Activated CD8-positive, alpha-beta memory T cell treated with anti-CD3 and anti-CD28 coated beads, Interleukin-2, amount 10 ng/mL, durations not matched to agents 7 days and 5 days (primary cell): Measurements from ENCODE around the gene PYGB. TPM values are rescaled to one million over a fixed set of nuclear protein-coding genes. Genes with fewer than 3 reads are reported as not detected.
"Not testable (repeated sequence)": the region's sequence is repeated elsewhere in the genome, so short reads cannot be mapped to it uniquely, and the experiment has no call there.

Experiments
- ATAC-seq: fragments of 150-1000 bp; cut with Tn5 transposase; one replicate; pipeline ENCODE4 v1.10.0; 2021; ENCODE audit warnings: moderate library complexity
- CTCF ChIA-PET: fragments of 350-600 bp; sonication (Branson Sonifier 250); formaldehyde crosslinking; loops from one replicate; lab custom pipeline; 2021; ENCODE audit warnings: antibody characterized with exemption; lab: Charles Lee
- DNase-seq: peaks from one replicate; pipeline ENCODE4 v3.0.0-alpha.2; 2020
- H3K27ac Mint-ChIP-seq: one replicate; pipeline ENCODE4 v1.8.0; 2021; ENCODE audit warnings: mild to moderate bottlenecking, mixed read lengths
- H3K27me3 Mint-ChIP-seq: one replicate; pipeline ENCODE4 v1.8.0; 2021; ENCODE audit warnings: mixed read lengths
- H3K36me3 Mint-ChIP-seq: one replicate; pipeline ENCODE4 v1.8.0; 2021; ENCODE audit warnings: mild to moderate bottlenecking, mixed read lengths
- H3K4me1 Mint-ChIP-seq: one replicate; pipeline ENCODE4 v1.8.0; 2021; ENCODE audit warnings: mixed read lengths
- H3K4me3 Mint-ChIP-seq: one replicate; pipeline ENCODE4 v1.8.0; 2021; ENCODE audit warnings: mild to moderate bottlenecking, moderate library complexity, mixed read lengths
- H3K9me3 Mint-ChIP-seq: one replicate; pipeline ENCODE4 v1.8.0; 2022; ENCODE audit warnings: low read depth, mixed read lengths
- total RNA-seq, 2 experiments: library from RNA; stranded (reverse); gene quantifications; one replicate each; pipeline ENCODE4 v1.2.3, GENCODE V29; 2021

Gene PYGB
- total RNA-seq, 2 experiments from 2014 or later = 28.4 to 36.8 TPM

DNA sequence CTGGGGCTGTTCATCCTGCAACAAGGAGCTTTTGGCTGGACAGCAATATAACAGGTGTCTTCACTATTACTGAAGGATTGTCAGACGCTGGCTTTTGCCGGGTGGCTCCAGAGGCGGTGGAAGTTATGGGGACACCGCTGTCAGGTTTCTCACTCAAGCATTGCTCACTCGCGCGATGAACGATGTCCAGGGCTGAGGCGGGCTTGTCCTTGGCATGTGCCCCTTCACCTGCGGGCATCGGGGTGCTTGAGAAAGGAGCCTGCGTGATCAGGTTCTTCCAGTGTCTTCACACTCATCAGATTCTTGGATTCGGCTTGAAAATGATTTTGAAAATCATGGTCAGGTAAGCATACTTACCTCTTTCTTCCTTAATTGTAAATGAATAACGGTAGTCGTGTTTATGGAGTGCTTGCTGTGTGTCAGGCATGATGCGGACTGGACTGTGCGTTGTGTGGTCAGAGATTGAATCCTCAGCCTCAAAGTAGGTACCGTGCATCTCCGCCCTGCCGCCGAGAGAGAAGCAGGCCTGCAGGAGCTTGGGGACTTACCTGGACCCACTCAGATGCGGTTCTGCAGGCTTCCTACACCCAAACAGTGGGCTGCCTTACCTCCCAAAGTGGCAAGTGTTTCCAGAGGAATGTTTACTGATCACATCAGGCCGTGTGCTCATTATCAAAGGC is 18.3 kb upstream of the PYGB start:
- Mint-ChIP-seq H3K27ac (no peak overlapping the region), H3K36me3 (no peaks in the 10 kb centered on the region), H3K27me3 (no peaks in the 10 kb centered on the region), H3K4me3 (no peak overlapping the region), H3K4me1 (no peaks in the 10 kb centered on the region), H3K9me3 (no peaks in the 10 kb centered on the region)
- no peak for DNase-seq
- CTCF ChIA-PET = no interaction called here
- no peak for ATAC-seq

DNA sequence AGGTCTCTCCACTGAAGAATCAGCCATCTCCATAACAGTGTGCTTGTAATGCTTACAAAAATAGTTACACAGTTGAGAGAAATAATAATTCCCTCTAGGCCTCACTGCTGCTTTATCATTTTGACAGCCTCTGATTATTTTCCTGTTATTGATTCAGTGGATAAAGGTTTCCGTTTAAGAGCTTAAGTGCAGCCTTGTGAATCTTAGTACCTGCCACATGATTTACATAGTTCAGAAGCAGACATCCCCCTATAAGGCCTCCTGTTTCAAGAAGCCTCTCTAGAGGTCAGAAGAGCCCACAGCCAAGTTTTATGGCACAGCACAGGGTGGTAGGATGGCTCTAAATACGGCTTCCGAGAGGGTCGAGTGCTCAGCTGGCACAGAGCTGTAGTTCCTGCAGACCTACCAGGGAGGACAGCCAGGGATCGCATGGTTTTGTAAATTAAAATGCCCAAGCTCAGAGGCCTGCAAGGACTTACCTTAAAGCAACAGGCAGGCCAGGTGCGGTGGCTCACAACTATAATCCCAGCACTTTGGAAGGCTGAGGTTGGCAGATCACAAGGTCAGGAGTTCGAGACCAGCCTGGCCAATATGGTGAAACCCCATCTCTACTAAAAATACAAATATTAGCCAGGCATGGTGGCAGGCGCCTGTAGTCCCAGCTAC is 17.6 kb upstream of the PYGB start:
- no peak for DNase-seq
- Mint-ChIP-seq H3K27me3 (no peaks in the 10 kb centered on the region), H3K4me3 (no peak overlapping the region), H3K9me3 (no peaks in the 10 kb centered on the region), H3K36me3 (no peaks in the 10 kb centered on the region), H3K27ac (no peak overlapping the region), H3K4me1 (no peaks in the 10 kb centered on the region)
- ATAC-seq = no peak
- CTCF ChIA-PET = no interaction called here

DNA sequence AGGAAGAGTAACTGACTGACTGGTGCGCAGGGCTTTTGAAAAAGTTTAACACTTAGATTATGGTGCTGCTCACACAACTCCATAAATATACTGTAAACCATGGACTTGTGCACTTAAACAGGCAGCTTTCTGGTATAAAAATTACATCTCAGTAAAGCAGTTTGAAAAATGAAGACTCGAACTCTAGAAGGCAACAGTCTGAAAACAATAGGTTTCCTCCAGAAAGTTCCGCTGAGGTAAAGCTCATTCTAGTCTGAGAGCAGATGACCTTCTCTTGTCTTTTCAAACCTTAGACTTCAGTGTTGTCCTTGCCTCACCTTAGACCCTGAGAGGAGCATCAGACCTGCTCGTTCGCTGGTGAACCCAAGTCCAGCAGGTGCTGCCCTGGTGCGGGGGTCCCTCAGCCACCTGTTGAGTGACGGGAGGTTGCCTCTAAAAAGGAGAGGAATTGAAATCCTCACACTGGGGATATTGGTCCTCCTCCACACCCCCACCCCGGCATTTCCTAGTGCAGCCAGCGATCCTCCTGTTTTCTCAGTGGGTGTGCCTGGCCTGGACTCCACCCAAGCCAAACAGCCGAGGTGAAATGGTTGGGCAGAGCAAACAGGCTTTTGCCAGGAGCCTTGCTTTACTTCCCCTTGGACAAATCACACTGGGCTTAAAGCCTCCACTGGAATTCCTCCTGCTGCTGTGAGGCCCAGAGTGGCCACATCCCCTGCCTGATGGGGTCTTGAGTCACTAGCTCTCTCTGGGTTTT is 14.7 kb upstream of the PYGB start:
- H3K4me1 Mint-ChIP-seq = peaks cover 11% of the 10 kb centered on the region
- no peak overlapping the region for H3K27ac Mint-ChIP-seq
- ATAC-seq (no peak), DNase-seq (no peak)
- peaks cover 4% of the 10 kb centered on the region for H3K27me3 Mint-ChIP-seq
- CTCF ChIA-PET = interaction anchor here (1.1 kb wide), 1 partner anchor 13 kb away, joined by 3 read pairs; no protein-coding TSS in a partner anchor
- no peaks in the 10 kb centered on the region for H3K36me3 Mint-ChIP-seq
- H3K9me3 Mint-ChIP-seq = no peaks in the 10 kb centered on the region
- no peak overlapping the region for H3K4me3 Mint-ChIP-seq

DNA sequence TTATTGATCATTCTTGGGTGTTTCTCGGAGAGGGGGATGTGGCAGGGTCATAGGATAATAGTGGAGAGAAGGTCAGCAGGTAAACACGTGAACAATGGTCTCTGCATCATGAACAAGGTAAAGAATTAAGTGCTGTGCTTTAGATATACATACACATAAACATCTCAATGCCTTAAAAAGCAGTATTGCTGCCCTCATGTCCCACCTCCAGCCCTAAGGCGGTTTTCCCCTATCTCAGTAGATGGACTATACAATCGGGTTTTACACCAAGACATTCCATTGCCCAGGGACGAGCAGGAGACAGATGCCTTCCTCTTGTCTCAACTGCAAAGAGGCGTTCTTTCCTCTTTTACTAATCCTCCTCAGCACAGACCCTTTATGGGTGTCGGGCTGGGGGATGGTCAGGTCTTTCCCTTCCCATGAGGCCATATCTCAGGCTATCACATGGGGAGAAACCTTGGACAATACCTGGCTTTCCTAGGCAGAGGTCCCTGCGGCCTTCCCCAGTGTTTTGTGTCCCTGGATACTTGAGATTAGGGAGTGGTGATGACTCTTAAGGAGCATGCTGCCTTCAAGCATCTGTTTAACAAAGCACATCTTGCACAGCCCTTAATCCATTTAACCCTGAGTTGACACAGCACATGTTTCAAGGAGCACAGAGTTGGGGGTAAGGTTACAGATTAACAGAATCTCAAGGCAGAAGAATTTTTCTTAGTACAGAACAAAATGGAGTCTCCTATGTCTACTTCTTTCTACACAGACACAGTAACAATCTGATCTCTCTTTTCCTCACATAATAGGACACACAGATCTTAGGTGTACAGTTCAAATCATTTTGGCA is 13.7 kb upstream of the PYGB start:
- not testable (repeated sequence) for H3K36me3 Mint-ChIP-seq, DNase-seq, H3K4me3 Mint-ChIP-seq, H3K27me3 Mint-ChIP-seq, ATAC-seq, H3K9me3 Mint-ChIP-seq, H3K27ac Mint-ChIP-seq
- CTCF ChIA-PET = interaction anchor here (1.0 to 1.1 kb wide), 2 partner anchors 12 to 13 kb away, joined by 3 to 4 read pairs; partner anchors contain the start of gene PYGB
- H3K4me1 Mint-ChIP-seq = peaks cover 19% of the 10 kb centered on the region

DNA sequence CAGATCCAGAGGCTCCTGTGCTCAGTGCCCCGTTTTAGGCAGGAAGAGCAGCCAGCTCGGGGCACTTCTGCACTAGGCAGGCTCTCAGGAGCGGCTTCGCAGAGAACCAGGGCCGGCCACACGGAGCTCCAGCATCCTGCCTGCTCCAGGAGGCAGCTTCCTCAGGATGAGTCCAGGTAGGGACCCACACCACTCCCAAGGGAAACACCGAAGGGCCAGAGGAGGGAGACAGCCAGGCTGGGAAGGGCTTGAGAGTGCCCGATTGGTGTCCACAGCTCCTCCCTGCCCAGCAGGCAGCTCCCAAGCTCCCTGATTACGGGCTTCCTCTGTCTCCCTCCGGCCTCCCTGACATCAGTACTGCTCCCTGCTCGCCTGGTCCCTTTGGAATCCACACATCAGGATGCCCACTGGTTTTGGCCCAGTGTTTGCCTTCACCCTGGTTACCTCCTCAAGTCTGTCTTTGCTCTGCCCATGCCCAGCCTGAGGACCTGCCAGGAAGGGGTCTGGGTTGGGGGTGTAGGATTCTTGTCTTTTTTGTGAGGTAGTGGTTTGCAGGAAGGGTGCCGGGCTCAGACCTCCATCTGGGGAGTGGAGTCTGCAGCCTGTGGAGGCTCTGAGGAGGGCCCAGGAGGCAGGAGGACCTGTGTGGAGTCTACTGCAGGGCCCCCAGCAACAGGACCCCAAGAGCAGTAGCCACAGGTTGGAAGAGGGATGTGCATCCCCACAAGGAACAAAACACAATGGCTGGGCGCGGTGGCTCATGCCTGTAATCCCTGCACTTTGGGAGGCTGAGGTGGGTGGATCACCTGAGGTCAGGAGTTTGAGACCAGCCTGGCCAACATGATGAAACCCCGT is 11.2 kb upstream of the PYGB start:
- CTCF ChIA-PET = interaction anchor here (1.7 kb wide), 1 partner anchor 162 kb away, joined by 4 read pairs; no protein-coding TSS in a partner anchor
- peaks cover 4% of the 10 kb centered on the region for H3K27me3 Mint-ChIP-seq
- peak overlapping the region; percentile 47 for H3K27ac Mint-ChIP-seq
- H3K9me3 Mint-ChIP-seq = no peaks in the 10 kb centered on the region
- no peak overlapping the region for H3K4me3 Mint-ChIP-seq
- DNase-seq = no peak
- ATAC-seq = no peak
- H3K4me1 Mint-ChIP-seq = peaks cover 19% of the 10 kb centered on the region
- H3K36me3 Mint-ChIP-seq = no peaks in the 10 kb centered on the region

DNA sequence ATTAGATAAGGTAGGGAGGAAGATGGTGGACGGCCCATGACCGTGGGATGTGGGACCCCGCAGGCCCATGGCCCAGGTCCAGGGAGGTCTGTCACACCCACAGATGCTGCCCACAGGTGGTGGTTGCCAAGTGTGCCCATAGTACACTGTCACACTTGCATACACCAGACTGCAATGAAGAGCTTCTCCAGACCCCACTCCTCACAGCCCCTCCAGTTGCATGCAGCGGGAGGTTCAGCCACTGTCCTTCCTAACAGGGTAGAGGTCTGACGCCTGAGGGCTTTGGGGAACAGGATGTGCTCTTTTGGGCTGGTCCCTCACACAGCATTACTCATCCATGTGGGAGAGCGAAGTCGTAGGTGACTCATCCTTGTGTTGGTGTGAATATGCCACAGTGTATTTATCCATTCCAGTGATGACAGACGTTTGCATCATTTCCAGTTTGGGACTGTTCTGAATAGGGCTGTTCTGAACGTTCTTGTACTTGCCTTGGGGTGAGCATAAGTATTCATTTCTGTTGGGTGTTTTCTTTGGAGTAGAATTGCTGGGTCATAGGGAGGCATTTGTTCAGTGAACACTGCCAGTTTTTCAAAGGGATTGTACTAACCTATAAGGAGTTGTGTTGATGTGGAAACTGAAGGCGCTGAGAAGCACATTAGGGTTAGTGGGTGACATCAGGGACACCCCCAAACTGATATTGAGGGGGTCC is 10.1 kb upstream of the PYGB start:
- Mint-ChIP-seq H3K27me3 (peaks cover 8% of the 10 kb centered on the region), H3K4me3 (peak overlapping the region; percentile 12), H3K27ac (peak overlapping the region; percentile 84), H3K4me1 (peaks cover 19% of the 10 kb centered on the region), H3K36me3 (no peaks in the 10 kb centered on the region), H3K9me3 (no peaks in the 10 kb centered on the region)
- CTCF ChIA-PET = interaction anchor here (1.7 kb wide), 1 partner anchor 161 kb away, joined by 4 read pairs; no protein-coding TSS in a partner anchor
- ATAC-seq (peak; percentile 95), DNase-seq (peak; percentile 80)

DNA sequence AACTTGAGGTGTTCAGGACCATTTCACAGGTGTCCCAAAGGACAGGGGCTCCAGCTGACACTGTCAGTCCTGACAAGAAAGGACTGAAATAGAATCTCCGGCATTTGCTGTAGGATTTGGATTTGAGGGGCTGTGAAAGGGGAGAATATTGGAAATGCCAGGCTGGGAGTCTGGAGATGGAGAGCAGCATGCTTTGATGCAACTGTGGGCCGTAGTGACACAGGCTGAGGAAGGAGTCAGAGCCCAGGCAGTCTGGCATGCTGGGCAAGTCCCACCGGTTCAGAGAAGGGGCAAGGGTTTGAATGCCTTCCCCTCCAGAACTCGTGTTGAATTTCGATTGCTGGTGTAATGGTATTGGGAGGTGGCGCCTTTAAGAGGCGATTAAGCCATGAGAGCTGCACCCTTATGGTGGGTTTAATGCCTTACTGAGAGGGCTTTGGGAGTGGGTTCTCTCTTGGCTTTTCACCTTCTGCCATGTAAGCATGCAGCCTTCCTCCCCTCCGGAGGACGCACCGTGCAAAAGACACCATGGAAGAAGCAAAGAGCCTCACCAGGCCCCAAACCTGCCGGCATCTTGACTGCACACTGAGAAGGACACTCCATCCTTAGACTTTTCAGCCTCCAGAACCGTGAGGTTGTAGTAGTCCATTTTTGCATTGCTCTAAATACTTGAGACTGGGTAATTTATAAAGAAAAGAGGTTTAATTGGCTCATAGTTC is 9.4 kb upstream of the PYGB start:
- H3K9me3 Mint-ChIP-seq = no peaks in the 10 kb centered on the region
- no peak overlapping the region for H3K4me3 Mint-ChIP-seq
- no peak for DNase-seq
- H3K27me3 Mint-ChIP-seq = peaks cover 8% of the 10 kb centered on the region
- ATAC-seq = no peak
- peak overlapping the region; percentile 84 for H3K27ac Mint-ChIP-seq
- H3K36me3 Mint-ChIP-seq = no peaks in the 10 kb centered on the region
- CTCF ChIA-PET = no interaction called here
- peaks cover 19% of the 10 kb centered on the region for H3K4me1 Mint-ChIP-seq

DNA sequence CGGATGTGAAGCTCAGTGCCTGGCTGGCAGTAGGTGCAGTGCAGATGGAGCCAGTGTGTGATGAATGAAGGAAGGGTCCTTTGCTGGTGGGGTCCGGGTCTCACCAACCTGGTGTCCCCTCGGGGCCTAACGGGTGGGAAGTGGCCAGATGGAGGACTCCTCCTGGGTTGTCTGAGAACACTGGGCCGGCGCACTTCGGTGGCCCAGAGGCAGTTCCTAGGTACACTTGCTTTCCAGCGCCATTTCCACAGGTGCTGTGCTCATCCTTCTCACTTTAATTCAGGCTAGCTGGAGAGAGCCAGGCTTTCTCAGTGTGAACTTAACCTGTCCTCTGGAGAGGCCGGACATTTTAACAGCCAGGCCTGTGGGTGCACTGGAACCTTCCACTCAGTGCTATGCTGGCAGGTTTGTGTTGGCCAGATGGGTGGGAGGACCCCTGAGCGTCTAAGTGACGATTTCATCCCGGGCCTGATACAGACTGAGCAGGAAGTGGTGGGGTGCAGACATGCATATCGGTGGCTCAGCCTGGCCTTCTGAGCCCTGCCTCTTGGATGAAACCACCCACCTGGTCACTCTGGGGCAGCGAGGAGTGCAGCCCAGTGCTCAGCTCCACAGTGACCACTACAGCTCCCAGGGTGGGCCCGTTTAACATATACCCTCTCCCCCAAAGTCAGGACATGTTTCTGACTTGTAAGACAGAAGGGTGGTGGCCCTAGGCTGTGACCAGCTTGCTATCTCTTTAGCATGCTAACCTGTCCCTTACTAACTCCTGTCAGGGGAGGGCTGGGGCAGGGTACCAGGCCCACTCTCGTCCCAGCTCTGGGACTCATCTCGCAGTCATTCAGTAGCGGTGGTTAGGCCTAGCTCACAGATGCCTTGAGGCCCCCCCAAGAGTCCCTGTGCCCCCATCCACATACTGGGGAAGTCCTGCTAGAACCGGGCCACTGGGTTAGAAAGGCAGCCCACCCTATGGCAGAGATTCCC is 8.2 kb upstream of the PYGB start:
- no peak overlapping the region for H3K4me3 Mint-ChIP-seq

DNA sequence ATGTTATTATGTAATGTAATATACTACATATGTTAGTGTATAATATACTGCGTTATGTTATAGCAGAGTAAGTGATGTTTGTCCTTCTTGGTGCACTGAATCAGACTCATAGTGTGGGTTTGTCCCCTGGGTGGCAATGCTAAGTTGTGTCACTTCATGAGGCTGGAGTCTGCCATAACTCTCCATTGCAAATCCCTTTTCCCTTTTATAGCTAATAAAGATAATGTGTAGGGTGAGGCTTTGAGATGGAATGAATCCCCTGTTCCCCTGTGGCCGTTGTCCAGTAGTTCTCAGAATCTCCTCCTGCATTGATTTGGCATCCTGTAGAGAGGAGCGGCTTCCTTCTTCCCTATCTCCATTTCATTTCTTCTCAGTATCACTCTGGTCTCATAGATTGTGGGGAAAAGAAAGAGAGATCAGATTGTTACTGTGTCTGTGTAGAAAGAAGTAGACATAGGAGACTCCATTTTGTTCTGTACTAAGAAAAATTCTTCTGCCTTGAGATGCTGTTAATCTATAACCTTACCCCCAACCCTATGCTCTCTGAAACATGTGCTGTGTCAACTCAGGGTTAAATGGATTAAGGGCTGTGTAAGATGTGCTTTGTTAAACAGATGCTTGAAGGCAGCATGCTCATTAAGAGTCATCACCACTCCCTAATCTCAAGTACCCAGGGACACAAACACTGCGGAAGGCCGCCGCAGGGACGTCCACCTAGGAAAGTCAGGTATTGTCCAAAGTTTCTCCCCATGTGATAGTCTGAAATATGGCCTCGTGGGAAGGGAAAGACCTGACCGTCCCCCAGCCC is 6.8 kb upstream of the PYGB start:
- H3K36me3 Mint-ChIP-seq, H3K27me3 Mint-ChIP-seq, H3K4me3 Mint-ChIP-seq, H3K27ac Mint-ChIP-seq, DNase-seq, H3K9me3 Mint-ChIP-seq, CTCF ChIA-PET, ATAC-seq: not testable (repeated sequence)
- peaks cover 19% of the 10 kb centered on the region for H3K4me1 Mint-ChIP-seq

More for the DNA sequence above, 8.2 kb upstream of the PYGB start:
- peaks cover 19% of the 10 kb centered on the region for H3K4me1 Mint-ChIP-seq
- no peak for ATAC-seq
- CTCF ChIA-PET = no interaction called here
- no peak overlapping the region for H3K27ac Mint-ChIP-seq
- no peaks in the 10 kb centered on the region for H3K9me3 Mint-ChIP-seq
- no peaks in the 10 kb centered on the region for H3K36me3 Mint-ChIP-seq
- H3K27me3 Mint-ChIP-seq = peaks cover 8% of the 10 kb centered on the region
- DNase-seq = no peak

DNA sequence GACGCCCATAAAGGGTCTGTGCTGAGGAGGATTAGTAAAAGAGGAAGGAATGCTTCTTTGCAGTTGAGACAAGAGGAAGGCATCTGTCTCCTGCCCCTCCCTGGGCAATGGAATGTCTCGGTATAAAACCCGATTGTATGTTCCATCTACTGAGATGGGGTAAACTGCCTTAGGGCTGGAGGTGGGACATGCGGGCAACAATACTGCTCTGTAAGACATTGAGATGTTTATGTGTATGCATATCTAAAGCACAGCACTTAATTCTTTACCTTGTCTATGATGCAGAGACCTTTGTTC is 6.3 kb upstream of the PYGB start:
- H3K27me3 Mint-ChIP-seq, H3K36me3 Mint-ChIP-seq, H3K9me3 Mint-ChIP-seq, CTCF ChIA-PET, ATAC-seq, H3K4me3 Mint-ChIP-seq, DNase-seq, H3K27ac Mint-ChIP-seq: not testable (repeated sequence)
- H3K4me1 Mint-ChIP-seq = peaks cover 23% of the 10 kb centered on the region
